ENCODE data around the gene OR2AE1.

GRCh38 chr7:99881370-99881769 is 4.5 kb upstream of the OR2AE1 start:
- no peak for TF ChIP-seq CTCF (IDR thresholded peaks at IDR 0.05; ENCODE audit: poor library complexity)
- no peak for TF ChIP-seq EZH2 (IDR thresholded peaks at IDR 0.05; ENCODE audit: borderline replicate concordance)
